GM18508 (cell line): ENCODE measurements around the gene AKAP9.
"Not testable (repeated sequence)": the region's sequence is repeated elsewhere in the genome, so short reads cannot be mapped to it uniquely, and the experiment has no call there.

Experiments
- ATAC-seq: cut with Tn5 transposase; IDR thresholded peaks from one replicate; pipeline ENCODE4 v1.9.1; 2021; ENCODE audit warnings: moderate number of reproducible peaks; ENCODE audit not compliant: insufficient read depth, unreplicated experiment

The AKAP9 gene

DNA sequence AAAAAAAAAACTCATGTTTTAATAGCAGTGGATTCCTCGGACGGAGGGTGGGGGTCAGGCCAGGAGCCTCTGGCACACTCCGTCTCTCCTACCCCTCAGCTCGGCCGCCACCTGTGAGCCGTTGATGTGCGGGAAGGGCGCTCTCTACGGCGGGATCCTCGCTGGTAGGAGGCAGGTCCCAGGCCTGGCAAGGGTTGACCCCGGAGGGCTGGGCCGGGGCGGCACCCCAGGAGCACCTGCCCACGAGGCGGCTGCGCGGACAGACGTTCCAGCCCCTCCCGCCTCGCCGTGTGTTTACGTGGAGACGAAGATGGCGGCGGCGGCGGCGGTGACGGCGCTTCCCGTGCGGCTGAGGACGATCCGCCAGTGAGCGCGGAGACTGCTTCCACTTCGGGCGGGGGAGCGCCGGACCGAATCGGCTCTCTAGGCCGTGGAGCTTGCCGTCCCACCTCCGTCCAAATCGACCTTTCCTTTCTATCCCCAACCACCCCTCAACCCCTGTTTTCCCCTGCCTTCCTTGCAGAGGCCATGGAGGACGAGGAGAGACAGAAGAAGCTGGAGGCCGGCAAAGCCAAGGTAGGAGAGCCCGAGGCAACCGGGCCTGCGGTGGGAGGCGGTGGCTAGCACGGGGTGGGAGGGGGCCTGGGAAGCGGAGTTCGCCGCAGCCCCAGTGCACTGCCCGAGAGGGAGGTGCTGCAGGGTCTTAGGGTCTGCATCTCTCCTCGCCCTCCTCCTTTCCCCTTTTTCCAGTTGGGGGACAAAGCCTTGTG is at the start of gene AKAP9:
TSS of gene AKAP9 (plus strand) at position 291 of the 770 bp plus-strand sequence. CDS start at position 529, 238 bp downstream.
- peak; percentile 78 for ATAC-seq

DNA sequence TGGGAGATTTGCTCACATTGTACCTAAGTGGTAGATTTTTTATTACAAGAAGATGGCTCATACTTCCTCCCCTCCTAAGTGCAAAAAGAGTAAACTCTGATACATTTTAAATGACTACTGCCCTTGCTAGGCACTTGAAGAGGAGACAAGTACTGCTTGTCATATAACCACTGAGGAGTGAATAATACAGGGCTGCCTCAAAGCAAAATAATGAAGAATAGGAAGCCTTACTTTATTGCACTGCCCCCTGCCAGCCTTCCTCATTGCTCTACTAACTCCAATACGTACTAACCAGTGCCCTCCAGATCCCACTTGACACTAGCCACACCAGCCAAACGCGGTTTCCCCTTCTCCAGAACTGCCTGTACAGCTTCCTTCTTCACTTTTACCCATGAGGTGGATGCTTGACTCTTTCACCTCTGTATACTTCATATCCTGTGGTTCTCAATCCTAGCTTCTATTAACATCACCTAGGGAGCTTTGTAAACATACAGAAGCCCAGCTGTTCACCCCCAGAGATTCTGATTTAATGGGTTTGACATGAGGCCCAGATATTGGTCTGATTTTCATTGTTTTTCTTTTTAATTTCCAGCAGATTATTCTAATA is 48.5 kb upstream of the AKAP9 start:
- no peak for ATAC-seq

DNA sequence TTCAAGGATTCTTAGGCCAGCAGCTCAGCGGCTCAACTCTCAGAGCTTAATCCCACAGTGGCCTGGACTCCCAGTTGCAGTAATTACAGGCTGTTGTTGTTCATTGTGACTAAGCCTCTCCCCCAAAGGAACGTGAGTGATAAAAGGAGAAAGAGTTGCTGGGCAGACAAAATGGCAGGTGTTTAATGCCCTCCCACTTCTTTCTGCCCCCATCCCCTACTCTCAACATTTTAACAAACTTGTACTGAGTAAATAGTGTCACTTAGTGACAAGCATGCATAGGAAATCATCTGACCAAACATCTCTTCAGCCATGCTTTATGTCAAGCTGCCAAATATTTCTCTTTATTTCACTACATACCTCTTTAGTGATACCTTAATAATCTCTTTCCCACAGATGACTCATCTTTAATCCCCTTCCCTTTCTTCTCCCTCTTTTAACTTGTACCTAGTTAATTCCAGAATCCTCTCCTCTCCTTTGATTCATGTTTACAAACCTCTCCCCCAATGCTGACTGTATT is 47.8 kb upstream of the AKAP9 start:
- ATAC-seq = no peak

DNA sequence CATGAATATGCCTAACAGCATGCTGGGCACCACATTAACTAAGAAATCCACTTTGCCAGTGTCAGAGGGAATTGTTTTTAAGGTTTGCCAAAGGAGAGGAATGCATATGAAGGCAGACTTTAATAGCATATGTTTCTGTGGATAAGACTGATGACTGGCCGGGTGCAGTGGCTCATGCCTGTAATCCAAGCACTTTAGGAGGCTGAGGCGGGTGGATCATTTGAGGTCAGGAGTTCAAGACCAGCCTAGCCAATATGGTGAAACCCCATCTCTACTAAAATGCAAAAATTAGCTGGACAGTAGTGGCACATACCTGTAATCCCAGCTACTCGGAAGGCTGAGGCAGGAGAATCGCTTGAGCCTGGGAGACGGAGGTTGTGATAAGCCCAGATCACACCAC is 47.0 kb upstream of the AKAP9 start:
- not testable (repeated sequence) for ATAC-seq

DNA sequence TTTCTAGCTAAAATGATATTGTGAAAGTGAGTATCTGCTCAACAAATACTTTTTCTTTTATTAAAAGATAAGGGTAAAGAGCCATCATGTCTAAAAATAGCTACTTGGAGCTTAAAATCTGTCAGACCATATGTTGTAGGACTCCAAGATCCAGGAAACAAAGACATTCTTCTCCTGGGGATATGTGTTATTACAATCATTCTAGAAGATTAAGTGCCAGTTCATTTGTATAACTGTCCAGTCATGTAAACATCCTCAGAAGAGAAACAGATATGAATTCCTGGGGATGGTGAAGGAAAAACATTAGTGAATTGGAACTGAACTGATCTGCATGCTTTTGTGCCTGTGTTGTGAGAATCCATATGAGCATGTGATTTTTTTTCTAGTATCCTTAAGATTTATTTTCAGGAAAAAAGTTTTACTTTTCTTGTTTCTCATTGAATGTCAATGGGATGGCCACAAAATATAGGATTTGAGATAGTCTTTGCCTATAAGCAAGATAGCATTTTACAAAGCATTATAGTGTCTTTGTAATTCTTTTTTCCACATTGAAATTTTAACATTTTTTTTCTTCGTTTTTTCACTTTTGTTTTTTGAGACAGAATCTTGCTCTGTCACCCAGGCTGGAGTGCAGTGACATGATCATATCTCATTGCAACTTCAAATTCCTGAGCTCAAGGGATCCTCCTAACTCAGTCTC is 45.7 kb upstream of the AKAP9 start:
- no peak for ATAC-seq

DNA sequence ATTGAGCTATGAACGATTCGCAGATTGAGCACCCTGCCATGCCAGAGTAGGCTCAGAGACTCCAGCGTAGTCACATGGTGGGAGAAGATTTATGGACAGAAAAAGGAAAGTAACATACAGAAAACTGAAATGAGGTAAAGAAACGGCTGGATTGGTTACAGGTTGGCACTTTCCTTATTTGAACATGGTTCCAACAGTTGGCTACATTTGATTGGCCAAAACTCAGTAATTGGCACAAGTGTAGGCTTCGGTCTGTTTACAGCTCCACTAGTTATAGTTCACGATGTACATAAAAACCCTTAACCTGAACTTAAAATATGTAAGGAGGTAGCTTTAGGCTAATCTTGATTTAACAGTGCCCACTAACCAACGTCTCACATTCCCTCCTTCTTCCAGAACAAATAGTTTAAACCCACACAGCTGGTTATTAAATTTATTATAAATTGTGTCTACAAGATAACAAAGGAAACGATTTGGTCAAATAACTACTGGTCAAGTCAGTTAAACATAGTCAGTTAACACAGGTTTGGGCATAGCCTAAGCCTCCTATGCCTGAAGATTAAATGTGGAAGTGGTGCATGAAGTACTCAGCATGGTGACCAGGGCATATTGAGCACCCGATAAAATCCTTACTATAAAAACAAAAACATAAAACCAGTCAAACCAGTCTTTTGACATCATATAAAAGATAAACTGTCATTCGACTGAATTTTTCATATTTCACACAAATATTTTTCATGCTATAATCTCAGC is 42.2 kb upstream of the AKAP9 start:
- ATAC-seq = no peak

DNA sequence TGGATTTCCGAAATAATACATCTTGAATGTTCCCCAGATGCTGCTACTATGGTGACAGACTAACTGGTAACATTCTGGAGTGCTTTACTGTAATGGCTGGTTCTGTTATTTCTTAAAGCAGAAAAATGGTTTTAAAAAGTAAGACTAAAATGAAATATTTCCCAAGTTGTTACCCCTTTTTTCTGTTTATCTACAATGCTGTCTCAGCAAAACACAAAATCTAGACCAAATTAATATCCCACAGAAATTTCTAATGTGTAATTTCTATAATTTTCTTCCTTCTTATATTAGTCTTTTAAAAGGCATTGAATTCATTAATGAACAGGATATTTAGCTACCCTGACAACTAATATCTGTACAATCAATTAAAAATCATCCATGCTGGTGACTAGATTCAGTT is 41.1 kb upstream of the AKAP9 start:
- no peak for ATAC-seq

DNA sequence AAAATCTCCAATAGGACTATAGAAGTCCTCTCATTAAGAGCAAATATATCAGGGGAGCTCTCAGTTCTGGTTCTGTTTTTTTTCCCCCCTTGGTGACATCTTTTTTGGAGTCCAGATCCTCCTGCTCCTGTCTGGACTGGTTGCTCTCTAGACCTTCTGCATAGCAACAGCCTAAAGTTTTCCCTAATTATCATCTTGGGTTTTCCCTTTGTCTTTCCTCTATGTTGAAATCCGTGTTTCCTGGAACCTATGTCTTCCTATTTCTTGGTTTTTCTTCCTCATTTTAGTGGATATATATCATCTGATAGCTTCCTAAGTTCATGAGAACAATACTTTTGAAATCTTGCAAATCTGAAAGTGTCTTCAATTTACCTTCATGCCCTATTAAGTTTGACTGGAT is 30.5 kb upstream of the AKAP9 start:
- no peak for ATAC-seq

DNA sequence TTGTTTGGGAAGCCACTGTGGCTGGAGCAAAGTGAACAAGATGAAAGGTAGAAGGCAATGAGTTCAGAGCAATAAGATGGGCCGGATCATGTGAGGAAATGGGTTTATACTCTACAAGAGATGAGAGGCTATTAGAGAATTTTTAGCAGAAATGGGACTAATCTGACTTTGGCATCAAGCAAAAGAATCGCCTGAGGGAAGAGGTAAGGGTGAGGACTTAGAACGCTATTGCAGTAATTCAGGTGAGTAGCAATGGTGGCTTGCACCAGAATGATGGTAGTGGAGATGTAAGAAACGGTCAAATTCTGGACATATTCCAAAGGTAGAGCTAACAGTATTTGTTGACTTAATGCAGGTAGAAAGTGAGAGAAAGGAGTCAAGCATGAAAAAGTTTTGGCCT is 29.5 kb upstream of the AKAP9 start:
- no peak for ATAC-seq

DNA sequence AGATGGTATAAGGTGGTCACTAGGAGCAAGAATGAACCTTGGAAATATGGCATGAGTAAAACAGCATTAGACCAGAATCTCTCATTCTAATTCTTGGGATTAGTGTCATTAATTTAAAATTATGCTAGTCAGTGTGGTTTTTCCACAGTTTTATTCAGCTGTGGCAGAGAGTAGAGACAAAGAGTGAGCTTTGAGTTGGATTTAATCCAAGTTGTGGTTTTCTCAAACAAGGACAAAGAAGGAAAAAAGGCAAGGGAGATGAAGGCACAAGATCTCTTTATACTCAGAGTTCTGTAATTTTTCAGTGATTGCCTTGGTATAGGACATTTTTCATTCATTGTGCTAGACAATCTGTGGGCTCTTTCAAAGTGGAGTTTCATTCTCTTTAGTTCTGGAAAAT is 28.2 kb upstream of the AKAP9 start:
- no peak for ATAC-seq

DNA sequence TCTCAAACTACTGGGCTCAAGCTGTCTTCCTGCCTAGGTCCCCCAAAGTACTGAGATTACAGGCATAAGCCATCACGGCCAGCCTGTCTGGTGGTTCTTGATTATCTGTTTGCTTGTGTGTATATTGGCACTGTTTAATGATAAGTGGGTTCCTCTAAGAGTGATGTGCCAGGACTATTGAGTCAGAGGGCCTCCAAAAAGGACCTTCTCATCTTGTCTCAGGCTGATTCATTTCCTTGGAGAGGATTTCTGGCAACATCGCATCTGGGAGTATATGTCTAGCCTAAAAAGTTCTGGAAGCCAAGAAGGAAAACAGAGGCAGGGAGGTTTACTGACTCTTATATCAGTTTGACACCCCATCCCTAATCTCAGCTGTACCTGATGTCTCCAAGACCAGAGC is 27.1 kb upstream of the AKAP9 start:
- ATAC-seq = no peak

DNA sequence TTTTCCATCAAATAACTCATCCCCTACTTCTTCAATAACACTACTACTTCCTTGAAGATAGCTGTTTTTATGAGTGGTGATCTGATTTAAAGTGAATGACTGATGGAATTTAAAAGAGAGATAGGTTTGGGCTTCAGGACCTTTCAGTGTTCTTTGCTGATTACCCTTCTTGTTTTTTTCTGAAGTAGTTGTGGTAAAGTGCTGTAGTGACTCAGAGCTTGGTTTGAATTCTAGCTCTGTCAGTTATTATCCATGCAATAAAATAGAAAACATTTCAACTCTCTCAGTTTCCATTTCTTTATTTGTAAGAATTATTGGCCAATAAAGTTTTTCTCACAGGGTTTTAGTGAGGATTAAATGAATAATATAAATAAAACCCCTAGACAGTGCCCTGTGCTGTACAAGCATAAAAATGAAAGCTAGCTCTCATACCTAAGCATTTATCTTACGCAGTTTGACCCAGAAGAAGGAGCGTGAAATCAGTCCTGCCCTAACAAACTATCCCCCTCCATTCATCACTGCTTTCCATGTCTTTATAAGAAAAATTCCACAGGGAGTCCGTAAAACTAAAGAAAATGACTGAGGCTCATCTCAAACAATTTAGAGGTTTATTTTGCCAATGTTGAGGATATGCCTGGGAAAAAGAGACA is 25.1 kb upstream of the AKAP9 start:
- no peak for ATAC-seq

DNA sequence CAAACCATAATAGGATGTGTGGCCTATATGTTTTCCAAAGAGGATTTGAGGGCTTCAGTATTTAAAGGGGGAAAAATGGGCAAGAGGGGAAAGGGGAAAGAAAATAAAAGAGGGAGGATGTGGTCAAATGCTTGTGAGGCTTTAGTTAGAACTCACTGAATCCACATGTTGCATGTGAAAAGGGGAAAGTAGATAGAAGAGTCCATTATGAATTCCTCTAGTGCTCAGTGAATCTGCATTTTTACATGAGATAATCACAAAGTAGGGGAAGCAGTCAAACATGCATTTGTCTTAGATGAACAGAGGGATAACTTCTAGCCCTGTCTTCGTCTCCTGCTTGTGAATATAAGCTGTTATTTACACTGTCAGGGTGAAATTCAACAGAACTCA is 24.6 kb upstream of the AKAP9 start:
- ATAC-seq = no peak

DNA sequence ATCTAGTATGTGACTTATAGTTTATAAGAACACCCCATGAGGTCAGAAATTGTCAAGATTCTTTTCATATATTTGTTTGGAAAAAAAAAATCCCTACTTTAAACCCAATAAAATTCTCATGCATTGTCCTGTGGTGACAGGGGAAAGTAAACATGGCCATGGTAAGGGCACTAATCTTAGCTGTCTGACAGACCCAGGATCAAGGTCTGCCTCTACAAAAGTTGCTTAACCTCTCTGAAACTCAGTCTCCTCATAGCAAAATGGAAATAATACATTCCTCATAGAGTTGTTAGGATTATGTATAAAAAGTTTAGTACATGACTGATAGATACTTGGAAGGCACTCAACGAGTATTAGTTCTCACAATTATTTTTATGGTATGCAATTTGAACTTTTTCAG is 22.3 kb upstream of the AKAP9 start:
- ATAC-seq = no peak

DNA sequence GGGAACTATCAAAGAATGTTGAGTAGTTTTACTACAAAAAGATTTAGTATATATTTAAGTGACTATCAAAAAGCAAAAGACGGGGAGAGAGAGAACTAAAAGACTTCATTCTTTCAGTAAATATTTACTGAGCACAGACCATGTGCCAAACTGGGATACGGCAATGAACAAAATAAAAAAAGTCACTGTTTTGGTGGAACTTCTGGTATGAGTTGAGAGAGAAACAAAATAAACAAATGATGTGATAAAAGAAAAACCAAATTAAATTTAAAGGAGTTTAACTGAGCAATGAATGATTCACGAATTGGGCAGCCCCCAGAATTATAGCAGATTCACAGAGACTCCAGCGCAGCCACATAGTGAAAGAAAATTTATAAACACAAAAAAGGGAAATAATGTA is 17.8 kb upstream of the AKAP9 start:
- ATAC-seq = no peak

DNA sequence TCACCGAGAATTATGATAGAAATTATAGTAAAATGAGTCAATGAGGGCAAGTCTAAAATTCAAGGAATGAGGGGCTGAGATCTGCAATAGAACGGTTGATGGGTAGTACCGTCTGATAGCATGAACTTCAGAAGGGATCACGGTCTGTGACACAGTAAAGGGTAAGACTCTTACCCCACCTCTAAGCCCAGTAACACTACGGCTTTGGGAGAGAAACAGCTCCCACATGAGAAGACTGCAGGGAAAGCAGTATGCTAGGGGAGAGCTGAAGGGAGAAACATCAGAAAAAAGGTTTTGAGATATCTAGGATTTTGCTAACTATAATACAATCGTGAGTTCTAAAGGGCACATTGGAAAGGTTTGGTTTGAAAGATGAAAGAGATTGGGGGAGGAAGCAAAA is 12.8 kb upstream of the AKAP9 start:
- no peak for ATAC-seq

DNA sequence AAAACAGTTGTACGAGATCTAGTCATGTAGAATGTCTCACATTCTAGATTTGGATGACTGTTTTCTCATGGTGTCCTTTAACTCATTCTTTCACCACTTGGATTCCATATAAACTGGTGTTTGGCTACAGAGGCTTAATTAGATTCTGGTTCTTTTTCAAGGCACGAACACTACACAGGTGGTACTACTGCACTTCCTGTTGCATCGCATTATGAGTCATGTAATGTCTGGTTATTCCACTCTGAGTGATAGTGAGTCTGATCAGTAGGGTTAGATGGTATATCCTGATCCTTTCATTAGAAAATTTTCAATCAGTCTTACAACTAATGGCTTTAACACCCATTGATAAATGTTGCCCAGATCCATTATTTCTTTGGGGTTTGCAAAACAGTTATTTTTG is 11.2 kb upstream of the AKAP9 start:
- ATAC-seq = peak; percentile 96

DNA sequence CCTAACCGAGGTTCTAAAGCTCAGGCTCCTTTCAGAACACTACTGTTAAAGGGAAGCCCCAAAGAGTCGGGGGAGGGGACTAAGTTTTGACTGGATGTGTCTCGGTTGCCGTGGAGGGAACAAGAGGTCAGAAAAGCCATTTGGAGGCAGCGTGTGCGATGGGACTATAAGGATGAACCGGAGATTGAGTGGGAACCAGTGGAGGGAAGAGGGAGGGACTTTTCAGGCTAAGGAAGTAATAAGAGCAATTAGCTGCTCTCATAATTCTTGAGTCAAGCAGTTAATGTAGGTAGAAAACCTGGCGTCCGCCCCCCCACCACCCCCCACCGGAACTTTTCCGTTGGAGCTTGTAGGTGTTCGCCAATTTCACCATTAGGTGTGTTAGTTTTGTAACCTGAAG is 491 bp upstream of the AKAP9 start:
- no peak for ATAC-seq

DNA sequence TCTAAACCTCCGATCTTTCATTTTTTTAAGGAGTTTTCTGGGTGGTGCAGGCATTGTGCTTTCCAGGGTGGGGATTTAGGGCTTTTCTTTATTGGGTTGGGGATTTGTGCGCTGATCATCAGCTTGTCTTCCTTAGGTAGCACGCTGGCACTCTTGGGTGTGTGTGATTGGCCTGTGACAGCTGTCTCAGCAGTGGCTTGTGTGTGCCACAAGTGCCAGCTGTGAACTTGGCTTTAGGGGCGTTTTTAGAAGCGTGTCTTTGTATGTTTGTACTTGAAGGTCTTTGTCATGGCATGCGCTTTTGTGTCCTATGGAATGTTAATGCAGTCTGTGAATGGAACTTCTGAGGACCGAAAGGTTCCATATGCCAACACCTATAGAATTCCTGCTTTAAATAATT is 788 bp downstream of the AKAP9 start:
- ATAC-seq = peak; percentile 27

DNA sequence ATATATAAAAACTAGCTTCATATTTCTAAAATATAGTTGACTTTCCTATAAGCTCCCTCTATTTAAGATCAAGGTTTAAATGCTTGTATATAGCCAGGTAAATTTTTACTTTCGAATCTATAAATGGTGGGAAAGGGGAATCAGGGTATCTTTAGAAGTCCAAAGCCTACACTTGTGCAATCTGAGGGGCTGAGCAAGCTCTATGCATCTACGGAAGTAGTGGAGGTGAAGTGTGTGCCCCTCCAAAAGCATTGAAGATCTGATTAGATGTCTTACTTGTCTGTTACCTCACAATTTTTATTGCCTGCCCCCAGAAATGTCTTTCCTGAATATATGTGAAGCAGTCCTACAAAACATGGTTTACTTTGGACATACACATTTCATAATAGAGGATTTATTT is 1.6 kb downstream of the AKAP9 start:
- ATAC-seq = no peak
